Measurements from ENCODE around the gene TEX28. TPM values are rescaled to one million over a fixed set of nuclear protein-coding genes. Genes with fewer than 3 reads are reported as not detected.

TEX28 gene
- total RNA-seq, 6 experiments from 2014 or later: not detected

DNA sequence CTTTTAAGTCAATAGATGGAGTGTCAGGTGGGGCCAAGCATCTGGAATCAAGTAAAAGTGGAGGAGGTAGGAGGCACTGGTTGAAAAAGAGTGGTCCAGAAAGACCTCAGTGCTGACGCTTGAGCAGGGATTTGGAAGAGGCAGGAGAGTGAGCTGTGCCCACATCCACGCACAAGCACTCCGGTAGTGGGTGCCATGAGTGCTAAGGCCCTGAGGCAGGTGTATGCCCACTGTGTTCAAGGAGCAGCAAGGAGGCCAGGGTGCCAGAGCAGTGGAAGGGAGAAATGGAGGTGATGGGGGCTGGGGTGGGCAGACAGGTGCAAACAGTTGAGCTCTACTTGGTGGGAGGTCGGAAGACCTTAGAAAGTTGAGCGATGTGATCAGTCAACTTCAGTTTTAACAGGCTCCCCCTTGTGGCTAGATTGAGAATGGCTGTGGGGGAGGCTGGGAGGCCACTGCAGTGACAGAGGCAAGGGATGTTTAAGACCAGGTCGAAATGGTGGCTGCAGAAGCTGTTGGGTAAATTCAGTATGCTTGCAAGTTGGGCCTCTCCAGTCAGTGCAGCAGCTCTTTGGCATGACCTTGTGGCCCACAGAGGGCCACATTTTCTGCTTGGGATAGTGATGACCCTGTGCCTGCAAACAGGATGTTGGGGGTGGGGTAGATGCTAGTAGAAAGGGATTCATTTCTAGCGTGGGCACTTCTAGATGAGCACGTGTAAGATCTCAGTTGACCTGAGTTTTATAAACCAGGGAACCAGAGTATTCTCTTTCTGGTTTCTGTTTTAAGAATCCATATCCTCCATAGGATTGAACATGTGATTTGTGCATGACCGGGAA lies 13.4 kb upstream of the TEX28 start:
- H3K4me3 ChIP-seq: no peak overlapping the region
- no peaks in the 10 kb centered on the region for H3K36me3 ChIP-seq
- no peaks in the 10 kb centered on the region for H3K27me3 ChIP-seq
- H3K4me1 ChIP-seq: no peaks in the 10 kb centered on the region
- ATAC-seq (peak; percentile 72 to 84 (median 78)), DNase-seq (peak; percentile 42 to 58 (median 55))
- no peak overlapping the region for H3K27ac ChIP-seq
- 30% methylated on average over 6 of the region's 9 CpGs for WGBS (ENCODE audit: insufficient coverage, low coverage, low lambda C conversion rate, missing lambda C conversion rate)
- no peaks in the 10 kb centered on the region for H3K9me3 ChIP-seq
- intact Hi-C loops (cut with DNase I): no loop called here
- TF ChIP-seq, protein P1, sequence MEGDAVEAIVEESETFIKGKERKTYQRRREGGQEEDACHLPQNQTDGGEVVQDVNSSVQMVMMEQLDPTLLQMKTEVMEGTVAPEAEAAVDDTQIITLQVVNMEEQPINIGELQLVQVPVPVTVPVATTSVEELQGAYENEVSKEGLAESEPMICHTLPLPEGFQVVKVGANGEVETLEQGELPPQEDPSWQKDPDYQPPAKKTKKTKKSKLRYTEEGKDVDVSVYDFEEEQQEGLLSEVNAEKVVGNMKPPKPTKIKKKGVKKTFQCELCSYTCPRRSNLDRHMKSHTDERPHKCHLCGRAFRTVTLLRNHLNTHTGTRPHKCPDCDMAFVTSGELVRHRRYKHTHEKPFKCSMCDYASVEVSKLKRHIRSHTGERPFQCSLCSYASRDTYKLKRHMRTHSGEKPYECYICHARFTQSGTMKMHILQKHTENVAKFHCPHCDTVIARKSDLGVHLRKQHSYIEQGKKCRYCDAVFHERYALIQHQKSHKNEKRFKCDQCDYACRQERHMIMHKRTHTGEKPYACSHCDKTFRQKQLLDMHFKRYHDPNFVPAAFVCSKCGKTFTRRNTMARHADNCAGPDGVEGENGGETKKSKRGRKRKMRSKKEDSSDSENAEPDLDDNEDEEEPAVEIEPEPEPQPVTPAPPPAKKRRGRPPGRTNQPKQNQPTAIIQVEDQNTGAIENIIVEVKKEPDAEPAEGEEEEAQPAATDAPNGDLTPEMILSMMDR (IDR thresholded peaks at IDR 0.05): peak; percentile 66 to 84 (median 77)
- TF ChIP-seq POLR2A (IDR thresholded peaks at IDR 0.05): no peak

GRCh38 chrX:154307202-154307601 lies 12.3 kb upstream of the TEX28 start:
- Histone ChIP-seq H3K36me3 (no peaks in the 10 kb centered on the region), H3K9me3 (no peaks in the 10 kb centered on the region), H3K4me1 (no peaks in the 10 kb centered on the region), H3K4me3 (no peak overlapping the region), H3K27me3 (no peaks in the 10 kb centered on the region), H3K27ac (no peak overlapping the region)
- 51% methylated on average over 2 of the region's 6 CpGs for WGBS (ENCODE audit: insufficient coverage, low coverage, low lambda C conversion rate, missing lambda C conversion rate)
- no peak for DNase-seq
- ATAC-seq: no peak
- no peak for TF ChIP-seq POLR2A (IDR thresholded peaks at IDR 0.05)
- TF ChIP-seq, protein P1 (IDR thresholded peaks at IDR 0.05): no peak
- intact Hi-C loops (cut with DNase I): no loop called here

DNA sequence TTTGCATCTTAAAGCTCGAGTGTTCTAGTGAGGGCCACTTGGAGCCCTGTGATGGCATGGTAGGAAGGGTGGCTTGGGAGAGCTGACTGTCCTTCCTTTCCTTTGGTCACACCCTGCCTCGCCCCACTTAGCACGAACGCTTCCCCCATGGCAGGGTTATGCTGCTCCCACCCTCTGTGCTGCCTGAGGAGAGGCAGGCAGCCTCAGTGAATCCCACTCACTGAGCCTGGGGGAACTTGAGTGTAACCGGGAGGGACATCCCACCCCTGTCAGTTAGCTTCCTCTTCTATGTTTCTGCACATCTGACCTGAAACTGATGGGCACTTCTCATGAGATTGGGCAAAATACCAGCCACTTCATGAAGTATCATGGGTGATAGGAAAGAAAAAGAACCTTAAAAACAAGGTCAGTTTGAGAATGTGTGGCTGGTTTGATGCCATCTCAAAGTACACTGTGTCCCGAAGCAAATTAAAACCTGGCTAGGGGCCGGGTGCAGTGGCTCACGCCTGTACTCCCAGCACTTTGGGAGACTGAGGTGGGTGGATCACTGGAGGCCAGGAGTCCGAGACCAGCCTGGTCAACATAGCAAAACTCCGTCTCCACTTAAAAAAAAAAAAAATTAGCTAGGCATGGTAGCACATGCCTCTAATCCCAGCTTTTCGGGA lies 10.7 kb upstream of the TEX28 start:
- no peaks in the 10 kb centered on the region for H3K36me3 ChIP-seq
- DNase-seq (peak in 1 of 3 donors; percentile 18), ATAC-seq (no peak)
- TF ChIP-seq, protein P1 (IDR thresholded peaks at IDR 0.05): no peak
- no peak for TF ChIP-seq POLR2A (IDR thresholded peaks at IDR 0.05)
- no peaks in the 10 kb centered on the region for H3K4me1 ChIP-seq
- H3K4me3 ChIP-seq: no peak overlapping the region
- no peak overlapping the region for H3K27ac ChIP-seq
- no peaks in the 10 kb centered on the region for H3K27me3 ChIP-seq
- intact Hi-C loops (cut with DNase I): no loop called here
- no peaks in the 10 kb centered on the region for H3K9me3 ChIP-seq
- WGBS (ENCODE audit: insufficient coverage, low coverage, low lambda C conversion rate, missing lambda C conversion rate): 64% methylated on average over 9 of the region's 11 CpGs

DNA sequence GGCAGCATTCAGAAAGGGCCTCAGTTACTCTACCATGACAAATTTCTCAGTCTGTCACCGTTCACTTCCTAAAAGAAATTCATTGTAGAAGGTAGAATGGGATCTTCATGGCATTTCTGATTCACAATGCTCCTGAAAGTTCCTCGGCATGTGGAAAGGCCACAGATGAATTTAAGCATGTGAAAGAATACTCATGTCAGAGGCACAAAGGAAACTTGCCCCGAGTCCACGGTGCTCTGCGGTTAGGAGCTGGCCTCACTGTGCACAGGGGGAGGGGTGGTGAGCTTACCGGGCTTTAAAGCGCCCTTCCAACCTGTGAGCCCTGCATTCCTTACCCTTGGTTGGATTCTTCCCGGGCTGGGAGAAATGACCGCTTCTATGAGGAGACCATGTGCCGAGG lies 9.9 kb upstream of the TEX28 start:
- peak in 1 of 3 donors; percentile 11 for DNase-seq
- TF ChIP-seq POLR2A (IDR thresholded peaks at IDR 0.05): no peak
- TF ChIP-seq, protein P1 (IDR thresholded peaks at IDR 0.05): no peak

More for the DNA sequence above, 9.9 kb upstream of the TEX28 start:
- no peaks in the 10 kb centered on the region for H3K4me1 ChIP-seq
- H3K27me3 ChIP-seq: no peaks in the 10 kb centered on the region
- H3K36me3 ChIP-seq: no peaks in the 10 kb centered on the region
- H3K27ac ChIP-seq: no peak overlapping the region
- intact Hi-C loops (cut with DNase I): no loop called here
- no peak for ATAC-seq
- 77% methylated on average over 8 of the region's 10 CpGs for WGBS (ENCODE audit: insufficient coverage, low coverage, low lambda C conversion rate, missing lambda C conversion rate)
- no peaks in the 10 kb centered on the region for H3K9me3 ChIP-seq
- no peak overlapping the region for H3K4me3 ChIP-seq

All from right lobe of liver (tissue), 6 donors.